ENCODE data around the gene FAM163B. TPM values are rescaled to one million over a fixed set of nuclear protein-coding genes. Genes with fewer than 3 reads are reported as not detected.

Gene FAM163B
- total and polyA plus RNA-seq, 2 donors (not counting 1 experiment from before 2014, with no cell fraction given) = not detected

DNA sequence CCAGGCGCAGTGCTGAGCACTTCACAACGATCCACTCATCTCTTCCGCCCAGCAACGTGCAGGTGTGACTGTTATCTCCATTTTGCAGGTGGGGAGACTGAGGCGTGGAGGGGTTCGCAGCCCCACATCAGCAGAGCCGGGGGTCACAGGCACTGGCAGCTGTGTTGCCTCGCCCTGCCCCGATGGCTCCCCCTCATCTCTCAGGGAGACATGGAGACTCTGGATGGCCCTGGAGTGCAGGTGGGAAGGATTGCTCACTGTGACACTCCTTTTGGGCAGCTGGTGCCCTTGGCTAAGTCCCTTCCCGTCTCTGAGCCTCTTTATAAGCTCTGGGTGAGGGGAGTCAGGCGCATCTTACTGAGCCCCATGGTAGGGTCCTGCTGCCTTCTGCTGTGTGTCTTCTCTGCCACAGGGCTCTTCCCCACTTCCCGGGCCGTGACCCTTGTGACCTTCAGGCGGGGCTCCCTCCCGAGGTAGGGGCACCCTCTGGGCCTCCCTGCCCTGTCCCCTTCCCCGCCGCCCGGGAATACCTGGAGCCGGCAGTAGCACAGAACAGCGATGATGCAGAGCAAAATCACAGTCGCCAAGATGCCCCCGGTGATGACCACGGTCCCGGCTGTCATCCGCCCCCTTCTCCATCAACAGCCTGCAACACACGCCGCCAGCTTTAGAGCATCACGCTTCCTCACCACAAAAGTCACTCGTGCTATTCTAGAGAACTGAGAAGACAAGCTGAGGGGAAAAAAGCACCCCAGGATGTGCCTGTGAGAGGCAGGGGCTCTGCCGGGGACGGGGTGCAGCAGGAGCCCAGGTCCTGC, 29.4 kb downstream of the FAM163B start:
- Histone ChIP-seq H3K9ac (ENCODE audit: low read length) (no peak overlapping the region), H3K27me3 (replicated peaks in 1 of 4; ENCODE audit: control extremely low read depth in 1 of 4, control insufficient read depth in 3 of 4, insufficient read depth in 4 of 4, low read length in 3 of 4) (peaks cover 0 to 77% (median 23%) of the 10 kb centered on the region in 4 experiments), H3K4me2 (replicated peaks; ENCODE audit: low read depth, low read length, poor library complexity, severe bottlenecking) (peak overlapping the region; percentile 33), H3K79me2 (ENCODE audit: control insufficient read depth, insufficient read depth, low read length) (no peaks in the 10 kb centered on the region), H4K20me1 (ENCODE audit: control insufficient read depth, insufficient read depth, low read length, poor library complexity, severe bottlenecking) (no peaks in the 10 kb centered on the region), H3K4me3 (ENCODE audit: control extremely low read depth in 1 of 5, extremely low read depth in 1 of 5, insufficient read depth in 1 of 5, low read depth in 2 of 5, low read length in 4 of 5) (no peak overlapping the region), H3K9me3 (ENCODE audit: control extremely low read depth in 1 of 3, control insufficient read depth in 2 of 3, insufficient read depth in 1 of 3, low read length in 2 of 3) (peaks cover 0 to 9% (median 0%) of the 10 kb centered on the region in 3 donors), H3K4me1 (ENCODE audit: control insufficient read depth in 2 of 2, insufficient read depth in 2 of 2, low read length in 2 of 2) (peaks cover 23 to 33% of the 10 kb centered on the region in 2 donors), H3K27ac (ENCODE audit: low read length in 2 of 2) (no peak overlapping the region), H2AFZ (ENCODE audit: insufficient read depth, low read depth, low read length, poor library complexity, severe bottlenecking) (no peak overlapping the region), H3K36me3 (replicated peaks in 1 of 2; ENCODE audit: control extremely low read depth in 1 of 2, control insufficient read depth in 1 of 2, extremely low read depth in 1 of 2, insufficient read depth in 2 of 2, low read length in 1 of 2) (no peaks in the 10 kb centered on the region)
- 46% methylated on average over 25 of the region's 31 CpGs for WGBS (ENCODE audit: insufficient coverage)
- intact Hi-C loops (cut with micrococcal nuclease) = no loop called here
- TF ChIP-seq, protein P1, sequence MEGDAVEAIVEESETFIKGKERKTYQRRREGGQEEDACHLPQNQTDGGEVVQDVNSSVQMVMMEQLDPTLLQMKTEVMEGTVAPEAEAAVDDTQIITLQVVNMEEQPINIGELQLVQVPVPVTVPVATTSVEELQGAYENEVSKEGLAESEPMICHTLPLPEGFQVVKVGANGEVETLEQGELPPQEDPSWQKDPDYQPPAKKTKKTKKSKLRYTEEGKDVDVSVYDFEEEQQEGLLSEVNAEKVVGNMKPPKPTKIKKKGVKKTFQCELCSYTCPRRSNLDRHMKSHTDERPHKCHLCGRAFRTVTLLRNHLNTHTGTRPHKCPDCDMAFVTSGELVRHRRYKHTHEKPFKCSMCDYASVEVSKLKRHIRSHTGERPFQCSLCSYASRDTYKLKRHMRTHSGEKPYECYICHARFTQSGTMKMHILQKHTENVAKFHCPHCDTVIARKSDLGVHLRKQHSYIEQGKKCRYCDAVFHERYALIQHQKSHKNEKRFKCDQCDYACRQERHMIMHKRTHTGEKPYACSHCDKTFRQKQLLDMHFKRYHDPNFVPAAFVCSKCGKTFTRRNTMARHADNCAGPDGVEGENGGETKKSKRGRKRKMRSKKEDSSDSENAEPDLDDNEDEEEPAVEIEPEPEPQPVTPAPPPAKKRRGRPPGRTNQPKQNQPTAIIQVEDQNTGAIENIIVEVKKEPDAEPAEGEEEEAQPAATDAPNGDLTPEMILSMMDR (IDR thresholded peaks at IDR 0.05) = no peak
- TF ChIP-seq EZH2 (IDR thresholded peaks at IDR 0.05; ENCODE audit: borderline replicate concordance, insufficient read depth, low read depth, low read length, poor library complexity, severe bottlenecking) = no peak
- Mint-ChIP-seq H3K9me3 (ENCODE audit: insufficient read depth) (no peaks in the 10 kb centered on the region), H3K4me3 (no peak overlapping the region), H3K27me3 (peaks cover 62% of the 10 kb centered on the region), H3K27ac (no peak overlapping the region), H3K4me1 (peaks cover 24% of the 10 kb centered on the region)
- POLR2A ChIA-PET = no interaction called here
- CTCF ChIA-PET = interaction anchor here (0.5 kb wide), 1 partner anchor 204 kb away, joined by 3 read pairs; no protein-coding TSS in a partner anchor
- ATAC-seq (ENCODE audit: low read depth) (no peak), DNase-seq (no peak)
